Lung (tissue), 12 donors: ENCODE data around the gene GPRIN3. TPM values are rescaled to one million over a fixed set of nuclear protein-coding genes. Genes with fewer than 3 reads are reported as not detected.

Experiments
- ATAC-seq: fragments of 200-7000 bp; cut with Tn5 transposase; one replicate; pipeline ENCODE4 v1.9.1; 2020; ENCODE audit warnings: moderate number of reproducible peaks; ENCODE audit not compliant: insufficient read depth, low FRiP score
- DNase-seq, 3 donors: peaks; one replicate each; pipeline ENCODE4 v3.0.0-alpha.2; 2013 to 2017
- H3K27ac ChIP-seq, 2 donors: one replicate each; pipeline ENCODE4 v1.5.1; 2013; ENCODE audit warnings: mild to moderate bottlenecking in 2 of 2, moderate library complexity in 2 of 2, control low read depth in 1 of 2, inconsistent platforms in 1 of 2, low read depth in 1 of 2, low read length in 1 of 2
- H3K27me3 ChIP-seq, 3 donors: one replicate each; pipeline ENCODE4 v1.5.1; 2013; ENCODE audit warnings: low read length in 2 of 3; ENCODE audit not compliant: control insufficient read depth in 3 of 3, insufficient read depth in 3 of 3
- H3K36me3 ChIP-seq, 4 donors: one replicate each; pipeline ENCODE4 v1.5.1; 2013; ENCODE audit warnings: low read length in 4 of 4, mild to moderate bottlenecking in 1 of 4, moderate library complexity in 1 of 4; ENCODE audit not compliant: control insufficient read depth in 4 of 4, insufficient read depth in 4 of 4
- H3K4me1 ChIP-seq, 5 donors: one replicate each; pipeline ENCODE4 v1.5.1; 2013; ENCODE audit warnings: low read length in 5 of 5, mild to moderate bottlenecking in 2 of 5, moderate library complexity in 1 of 5; ENCODE audit not compliant: control insufficient read depth in 5 of 5, insufficient read depth in 5 of 5
- H3K4me3 ChIP-seq: one replicate; pipeline ENCODE4 v1.5.1; 2013; ENCODE audit warnings: mild to moderate bottlenecking, control low read depth, moderate library complexity
- H3K9ac ChIP-seq, 2 donors: one replicate each; pipeline ENCODE4 v1.5.1; 2013; ENCODE audit warnings: low read length in 2 of 2, control low read depth in 1 of 2; ENCODE audit not compliant: insufficient read depth in 1 of 2
- H3K9me3 ChIP-seq, 4 donors: one replicate each; pipeline ENCODE4 v1.5.1; 2013; ENCODE audit warnings: low read length in 3 of 4, mild to moderate bottlenecking in 1 of 4, moderate library complexity in 1 of 4; ENCODE audit not compliant: control insufficient read depth in 4 of 4, insufficient read depth in 3 of 4
- CTCF ChIP-seq: IDR thresholded peaks from 2 replicates; pipeline ENCODE4 v1.5.1; 2012; ENCODE audit warnings: mild to moderate bottlenecking; ENCODE audit errors: control extremely low read depth, extremely low read depth
- WGBS, 2 donors: extraction: QIAGEN DNeasy Blood & Tissue Kit; methylation state at CpG; one replicate each; pipeline ENCODE4 v1.1.7; 2013; 5-methylcytosine and 5-hydroxymethylcytosine counted together
- polyA plus RNA-seq, 2 donors: library from polyadenylated mRNA; stranded (reverse); fragments of 200-250 nt; gene quantifications; one replicate each; pipeline ENCODE4 v1.2.1, GENCODE V29; 2013
- total RNA-seq, 2 donors: library from RNA; depleted of rRNA in 1 of 2; stranded (reverse); fragments of >200 nt in 1 of 2; gene quantifications; one replicate each; pipeline ENCODE4 v1.2.1, GENCODE V29; 2014 to 2021
- donor health status: control.
- donor health status: control.
- donor health status: Bipolar disorder and iron deficiency.
- donor health status: healthy.
- donor health status: DM: yes; HTN: yes; CAD: no.

GPRIN3 gene
- total and polyA plus RNA-seq, 4 donors = 1.6 to 14.4 (median 4.3) TPM

GRCh38 chr4:89215736-89216135, 91.9 kb downstream of the GPRIN3 start:
- 64 to 84% methylated on average over 3 of the region's 3 CpGs for WGBS, 2 donors
- H3K4me1 ChIP-seq = no peaks in the 10 kb centered on the region
- H3K27ac ChIP-seq = no peak overlapping the region
- H3K36me3 ChIP-seq = no peaks in the 10 kb centered on the region
- H3K4me3 ChIP-seq = no peak overlapping the region
- no peak overlapping the region for H3K9ac ChIP-seq
- no peak for TF ChIP-seq CTCF
- H3K27me3 ChIP-seq = no peaks in the 10 kb centered on the region
- H3K9me3 ChIP-seq = no peaks in the 10 kb centered on the region
- DNase-seq (no peak), ATAC-seq (no peak)

- Histone ChIP-seq H3K9me3 (no peaks in the 10 kb centered on the region), H3K27ac (no peak overlapping the region), H3K4me1 (no peaks in the 10 kb centered on the region), H3K27me3 (no peaks in the 10 kb centered on the region), H3K36me3 (no peaks in the 10 kb centered on the region), H3K4me3 (no peak overlapping the region), H3K9ac (no peak overlapping the region)
- DNase-seq (no peak), ATAC-seq (no peak)
- WGBS, 2 donors = 100% methylated on average over 1 of the region's 1 CpG
- no peak for TF ChIP-seq CTCF
These were observed 93.3 kb downstream of the GPRIN3 start for GRCh38 chr4:89214308-89214707.

- Histone ChIP-seq H3K9me3 (no peaks in the 10 kb centered on the region), H3K4me3 (no peak overlapping the region), H3K27ac (no peak overlapping the region), H3K36me3 (no peaks in the 10 kb centered on the region), H3K4me1 (no peaks in the 10 kb centered on the region), H3K27me3 (no peaks in the 10 kb centered on the region), H3K9ac (no peak overlapping the region)
- no peak for DNase-seq
- TF ChIP-seq CTCF = no peak
- 51 to 79% methylated on average over 4 of the region's 4 CpGs for WGBS, 2 donors
- no peak for ATAC-seq
These were observed 94.3 kb downstream of the GPRIN3 start for GRCh38 chr4:89213382-89213701.

DNA sequence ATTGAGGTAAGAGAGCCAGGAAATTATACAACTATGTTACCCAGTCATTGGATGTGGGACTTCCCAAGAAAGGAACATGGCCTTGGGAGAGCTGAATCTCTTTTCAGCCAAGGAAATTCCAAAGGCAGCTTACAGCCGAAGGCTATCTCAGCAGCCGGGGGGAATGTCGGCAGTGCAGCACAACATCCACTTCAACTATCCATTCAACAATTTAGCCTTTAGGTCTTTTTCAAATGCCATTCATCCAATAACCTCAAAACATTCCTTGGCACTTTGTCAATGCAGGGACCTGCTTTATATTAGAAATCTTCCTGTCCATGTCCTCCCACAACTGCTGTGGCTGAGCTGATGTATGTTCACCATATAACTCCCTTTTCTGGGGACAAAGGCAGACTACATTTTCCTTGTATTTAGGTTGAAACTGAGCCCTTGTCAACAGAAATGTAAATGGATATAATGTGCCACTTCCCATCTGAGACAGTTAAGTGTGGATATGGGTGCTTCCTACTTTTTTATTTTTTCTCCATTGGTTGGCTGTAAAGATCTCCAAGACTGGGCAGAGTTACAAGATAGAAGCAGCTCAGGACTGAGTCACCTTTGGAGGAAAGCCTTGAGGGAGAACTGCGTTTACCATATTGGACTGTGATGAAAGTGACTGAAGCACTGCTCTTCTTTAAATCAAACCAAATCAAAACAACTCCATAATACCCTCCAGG, 94.8 kb downstream of the GPRIN3 start:
- Histone ChIP-seq H3K4me1 (no peaks in the 10 kb centered on the region), H3K36me3 (no peaks in the 10 kb centered on the region), H3K9ac (no peak overlapping the region), H3K4me3 (no peak overlapping the region), H3K27ac (no peak overlapping the region), H3K9me3 (no peaks in the 10 kb centered on the region), H3K27me3 (no peaks in the 10 kb centered on the region)
- no peak for ATAC-seq
- no peak for DNase-seq
- no peak for TF ChIP-seq CTCF
- 82 to 88% methylated on average over 4 of the region's 4 CpGs for WGBS, 2 donors
